Left ventricle myocardium superior (tissue), 1 donor: ENCODE data around the gene ZNF358. TPM values are rescaled to one million over a fixed set of nuclear protein-coding genes. Genes with fewer than 3 reads are reported as not detected.
"Not testable (repeated sequence)": the region's sequence is repeated elsewhere in the genome, so short reads cannot be mapped to it uniquely, and the experiment has no call there.

ENCODE experiments used
- ATAC-seq: fragments of 200-7000 bp; cut with Tn5 transposase; one replicate; pipeline ENCODE4 v1.9.1; 2020; ENCODE audit warnings: mild to moderate bottlenecking, moderate library complexity
- DNase-seq: peaks from one replicate; pipeline ENCODE4 v3.0.0-alpha.2; 2020
- intact Hi-C: fragments of 100-400 bp; cut with micrococcal nuclease; formaldehyde crosslinking; loops from one replicate; pipeline ENCODE4 v1.11.0; 2022
- total RNA-seq: library from RNA; stranded (reverse); fragmentation: NEBNext Ultra II Directional; extraction: Animal tissue kit (Norgen Biotek cat#: 25700); gene quantifications from one replicate; pipeline ENCODE4 v1.2.1, GENCODE V29; 2021
- donor health status: DM: no; HTN: yes; CAD: no; lungs with severe emphysema.

Gene ZNF358
- total RNA-seq, 1 donor from 2014 or later, result 101 TPM

- ATAC-seq, result peak; percentile 27
- DNase-seq, result peak; percentile 87
- intact Hi-C loops, result no loop called here
These were observed 17.5 kb downstream of the ZNF358 start for GRCh38 chr19:7533281-7533885.

GRCh38 chr19:7533925-7534480, 18.1 kb downstream of the ZNF358 start:
- intact Hi-C loops, result no loop called here
- peak; percentile 91 for DNase-seq
- ATAC-seq, result peak; percentile 82

GRCh38 chr19:7534531-7535046, 18.7 kb downstream of the ZNF358 start:
- peak; percentile 74 for DNase-seq
- intact Hi-C loops, result no loop called here

GRCh38 chr19:7535047-7535997, 19.4 kb downstream of the ZNF358 start, which contains the start of gene PNPLA6:
TSS of gene PNPLA6 (plus strand) at chr19:7535717. CDS start at chr19:7535789, 72 bp downstream.
- ATAC-seq (peak; percentile 84), DNase-seq (peak; percentile 99)
- intact Hi-C loops, result no loop called here

More at GRCh38 chr19:7534531-7535046, 18.7 kb downstream of the ZNF358 start:
- ATAC-seq, result peak; percentile 65

GRCh38 chr19:7535998-7536695, 20.2 kb downstream of the ZNF358 start:
- ATAC-seq (no peak), DNase-seq (peak; percentile 41)
- intact Hi-C loops, result no loop called here

GRCh38 chr19:7538990-7539389, 23.1 kb downstream of the ZNF358 start:
- intact Hi-C loops, DNase-seq, ATAC-seq: not testable (repeated sequence)

GRCh38 chr19:7539827-7540425, 24.0 kb downstream of the ZNF358 start:
- intact Hi-C loops, result no loop called here
- no peak for DNase-seq

GRCh38 chr19:7540761-7541474, 25.0 kb downstream of the ZNF358 start:
- ATAC-seq, result no peak
- no peak for DNase-seq
- intact Hi-C loops, result no loop called here

More at GRCh38 chr19:7539827-7540425, 24.0 kb downstream of the ZNF358 start:
- no peak for ATAC-seq

GRCh38 chr19:7541475-7541824, 25.5 kb downstream of the ZNF358 start:
- DNase-seq (no peak), ATAC-seq (no peak)
- intact Hi-C loops, result no loop called here

GRCh38 chr19:7541828-7542443, 26.0 kb downstream of the ZNF358 start:
- ATAC-seq (no peak), DNase-seq (no peak)
- intact Hi-C loops, result no loop called here

GRCh38 chr19:7542556-7543348, 26.8 kb downstream of the ZNF358 start:
- intact Hi-C loops, result no loop called here
- DNase-seq (no peak), ATAC-seq (no peak)

GRCh38 chr19:7544626-7545025, 28.7 kb downstream of the ZNF358 start:
- peak; percentile 51 for ATAC-seq
- DNase-seq, result no peak
- intact Hi-C loops, result no loop called here

- ATAC-seq (no peak), DNase-seq (no peak)
- intact Hi-C loops, result no loop called here
These were observed 29.4 kb downstream of the ZNF358 start for GRCh38 chr19:7545300-7545699.

- DNase-seq (no peak), ATAC-seq (no peak)
- intact Hi-C loops, result no loop called here
These were observed 30.0 kb downstream of the ZNF358 start for GRCh38 chr19:7545904-7546303.

- ATAC-seq (no peak), DNase-seq (no peak)
- intact Hi-C loops, result no loop called here
These were observed 31.3 kb downstream of the ZNF358 start for GRCh38 chr19:7547159-7547558.

GRCh38 chr19:7549429-7550148, 33.7 kb downstream of the ZNF358 start:
- intact Hi-C loops, result no loop called here
- DNase-seq (peak; percentile 31), ATAC-seq (no peak)
